Uterus (tissue), 4 donors: Measurements from ENCODE around the gene PRSS21. TPM values are rescaled to one million over a fixed set of nuclear protein-coding genes. Genes with fewer than 3 reads are reported as not detected.

Source experiments
- DNase-seq, 2 donors: peaks; one replicate each; pipeline ENCODE4 v3.0.0-alpha.2; 2019 to 2020
- H3K27ac ChIP-seq, 2 donors: fragments of 200-600 bp; sonication (generic); 1 replicate in 1 of 2; 2 replicates in 1 of 2; pipeline ENCODE4 v1.5.1; 2016 to 2018
- H3K27me3 ChIP-seq, 2 donors: fragments of 200-600 bp; sonication (generic); one replicate each; pipeline ENCODE4 v1.5.1; 2018 to 2019; ENCODE audit warnings: control low read depth in 1 of 2
- H3K36me3 ChIP-seq, 2 donors: fragments of 200-600 bp; sonication (generic); one replicate each; pipeline ENCODE4 v1.5.1; 2019; ENCODE audit warnings: control low read depth in 1 of 2
- H3K4me1 ChIP-seq, 2 donors: fragments of 200-600 bp; sonication (generic); one replicate each; pipeline ENCODE4 v1.5.1; 2018 to 2019; ENCODE audit warnings: control low read depth in 1 of 2
- H3K4me3 ChIP-seq, 2 donors: fragments of 200-600 bp; sonication (generic); 1 replicate in 1 of 2; 2 replicates in 1 of 2; pipeline ENCODE4 v1.5.1; 2018 to 2019; ENCODE audit warnings: mild to moderate bottlenecking in 1 of 2
- H3K9me3 ChIP-seq, 2 donors: fragments of 200-600 bp; sonication (generic); one replicate each; pipeline ENCODE4 v1.5.1; 2019; ENCODE audit warnings: control low read depth in 1 of 2
- CTCF ChIP-seq, 4 experiments: fragments of 200-600 bp in 2 of 4; fragments of 450-650 bp in 2 of 4; sonication (generic) in 2 of 4; IDR thresholded peaks; one replicate each; pipeline ENCODE4 v1.5.1; 2016 to 2019; ENCODE audit warnings: antibody characterized with exemption in 4 of 4, mild to moderate bottlenecking in 2 of 4, moderate library complexity in 1 of 4
- POLR2A ChIP-seq, 2 donors: fragments of 450-650 bp; IDR thresholded peaks; one replicate each; pipeline ENCODE4 v1.6.1; 2016; ENCODE audit warnings: antibody characterized with exemption in 2 of 2, mild to moderate bottlenecking in 1 of 2, moderate library complexity in 1 of 2
- intact Hi-C: fragments of 100-400 bp; cut with DNase I; formaldehyde crosslinking; loops from one replicate; pipeline ENCODE4 v1.15.1; 2023; ENCODE audit warnings: low total_unique reads
- total RNA-seq, 4 donors: library from RNA; depleted of rRNA in 3 of 4; stranded (reverse); fragments of >200 nt in 3 of 4; gene quantifications; one replicate each; pipeline versions ENCODE4 v1.1.0 to v1.2.4, GENCODE V29; 2014 to 2023
- donor health status: DM: yes; HTN: yes; CAD: no.

Gene PRSS21
- total RNA-seq, 4 donors from 2014 or later, result not detected

GRCh38 chr16:2822496-2822895, 5.5 kb downstream of the PRSS21 start:
- H3K4me1 ChIP-seq, result no peaks in the 10 kb centered on the region
- no peaks in the 10 kb centered on the region for H3K9me3 ChIP-seq
- H3K36me3 ChIP-seq, result no peaks in the 10 kb centered on the region
- TF ChIP-seq POLR2A (IDR thresholded peaks at IDR 0.05) (no peak), CTCF (IDR thresholded peaks at IDR 0.05) (no peak)
- H3K4me3 ChIP-seq, result no peak overlapping the region
- DNase-seq, result no peak
- intact Hi-C loops, result no loop called here
- no peak overlapping the region for H3K27ac ChIP-seq
- H3K27me3 ChIP-seq, result no peaks in the 10 kb centered on the region

- Histone ChIP-seq H3K4me1 (no peaks in the 10 kb centered on the region), H3K9me3 (no peaks in the 10 kb centered on the region), H3K36me3 (no peaks in the 10 kb centered on the region), H3K27ac (no peak overlapping the region), H3K27me3 (no peaks in the 10 kb centered on the region), H3K4me3 (no peak overlapping the region)
- peak in 1 of 2 donors; percentile 4 for DNase-seq
- intact Hi-C loops, result no loop called here
- no peak for TF ChIP-seq POLR2A (IDR thresholded peaks at IDR 0.05)
- no peak for TF ChIP-seq CTCF (IDR thresholded peaks at IDR 0.05)
Measured at GRCh38 chr16:2824626-2825025, 7.6 kb downstream of the PRSS21 start.

- Histone ChIP-seq H3K36me3 (no peaks in the 10 kb centered on the region), H3K9me3 (no peaks in the 10 kb centered on the region), H3K27ac (no peak overlapping the region), H3K27me3 (no peaks in the 10 kb centered on the region), H3K4me1 (no peaks in the 10 kb centered on the region), H3K4me3 (no peak overlapping the region)
- intact Hi-C loops, result no loop called here
- no peak for DNase-seq
- TF ChIP-seq CTCF (IDR thresholded peaks at IDR 0.05) (no peak), POLR2A (IDR thresholded peaks at IDR 0.05) (no peak)
Measured at GRCh38 chr16:2825049-2825742, 8.2 kb downstream of the PRSS21 start.

- Histone ChIP-seq H3K4me3 (no peak overlapping the region), H3K4me1 (no peaks in the 10 kb centered on the region), H3K27me3 (no peaks in the 10 kb centered on the region), H3K9me3 (no peaks in the 10 kb centered on the region), H3K27ac (no peak overlapping the region), H3K36me3 (no peaks in the 10 kb centered on the region)
- intact Hi-C loops, result no loop called here
- DNase-seq, result no peak
- no peak for TF ChIP-seq CTCF (IDR thresholded peaks at IDR 0.05)
- TF ChIP-seq POLR2A (IDR thresholded peaks at IDR 0.05), result no peak
Measured at GRCh38 chr16:2825906-2826305, 8.9 kb downstream of the PRSS21 start.

- intact Hi-C loops, result no loop called here
- no peak for TF ChIP-seq POLR2A (IDR thresholded peaks at IDR 0.05)
- TF ChIP-seq CTCF (IDR thresholded peaks at IDR 0.05), result no peak
- H3K27me3 ChIP-seq, result no peaks in the 10 kb centered on the region
- no peak overlapping the region for H3K27ac ChIP-seq
- H3K36me3 ChIP-seq, result no peaks in the 10 kb centered on the region
- no peak overlapping the region for H3K4me3 ChIP-seq
- no peaks in the 10 kb centered on the region for H3K4me1 ChIP-seq
- no peak for DNase-seq
- H3K9me3 ChIP-seq, result no peaks in the 10 kb centered on the region
Measured at GRCh38 chr16:2826591-2827373, 9.7 kb downstream of the PRSS21 start.
